GM23338 (cell line): Measurements from ENCODE around the gene IMMP2L. TPM values are rescaled to one million over a fixed set of nuclear protein-coding genes. Genes with fewer than 3 reads are reported as not detected.

Experiments used
- ATAC-seq: fragments of 200-7000 bp; cut with Tn5 transposase; 3 replicates; pipeline ENCODE4 v1.9.1; 2020
- DNase-seq: peaks from one replicate; pipeline ENCODE4 v3.0.0-alpha.2; 2015; ENCODE audit warnings: low spot score
- H2AFZ ChIP-seq: fragments of 200-600 bp; sonication (generic); 2 replicates; pipeline ENCODE4 v1.8.0; 2016; ENCODE audit warnings: antibody characterized with exemption, mild to moderate bottlenecking, moderate library complexity
- H3F3A ChIP-seq: fragments of 200-600 bp; sonication (generic); replicated peaks from 2 replicates; pipeline ENCODE4 v1.8.0; 2017; ENCODE audit warnings: antibody characterized with exemption, mixed run types, low read depth
- H3K27ac ChIP-seq: fragments of 200-600 bp; sonication (generic); 2 replicates; pipeline ENCODE4 v1.6.1; 2016; ENCODE audit warnings: low read depth
- H3K27me3 ChIP-seq: fragments of 200-600 bp; sonication (generic); 2 replicates; pipeline ENCODE4 v1.8.0; 2016; ENCODE audit warnings: mild to moderate bottlenecking, mixed run types, moderate library complexity; ENCODE audit not compliant: insufficient read depth
- H3K36me3 ChIP-seq: fragments of 200-600 bp; sonication (generic); 2 replicates; pipeline ENCODE4 v1.8.0; 2016; ENCODE audit warnings: mild to moderate bottlenecking; ENCODE audit not compliant: insufficient read depth
- H3K4me1 ChIP-seq: fragments of 200-600 bp; sonication (generic); 2 replicates; pipeline ENCODE4 v1.8.0; 2016; ENCODE audit warnings: mild to moderate bottlenecking, moderate library complexity; ENCODE audit not compliant: insufficient read depth
- H3K4me2 ChIP-seq: fragments of 200-600 bp; sonication (generic); 2 replicates; pipeline ENCODE4 v1.7.1; 2017; ENCODE audit warnings: mixed run types
- H3K4me3 ChIP-seq: fragments of 200-600 bp; sonication (generic); 2 replicates; pipeline ENCODE4 v1.6.1; 2016; ENCODE audit warnings: mixed run types
- H3K79me2 ChIP-seq: fragments of 200-600 bp; sonication (generic); replicated peaks from 2 replicates; pipeline ENCODE4 v1.8.0; 2017; ENCODE audit warnings: mild to moderate bottlenecking; ENCODE audit not compliant: insufficient read depth
- H3K9me2 ChIP-seq: fragments of 200-600 bp; sonication (generic); 2 replicates; pipeline ENCODE4 v1.8.0; 2017; ENCODE audit not compliant: insufficient read depth
- H4K20me1 ChIP-seq: fragments of 200-600 bp; sonication (generic); replicated peaks from 2 replicates; pipeline ENCODE4 v1.8.0; 2017; ENCODE audit warnings: mild to moderate bottlenecking; ENCODE audit not compliant: insufficient read depth
- H3K27ac Mint-ChIP-seq: 2 replicates; pipeline ENCODE4 v1.8.0; 2020; ENCODE audit warnings: inconsistent platforms, mild to moderate bottlenecking, moderate library complexity, mixed read lengths
- H3K27me3 Mint-ChIP-seq: 3 replicates; pipeline ENCODE4 v1.8.0; 2022; ENCODE audit warnings: low read depth, mild to moderate bottlenecking, moderate library complexity, mixed read lengths, inconsistent platforms; ENCODE audit not compliant: insufficient read depth, poor library complexity
- H3K36me3 Mint-ChIP-seq: 3 replicates; pipeline ENCODE4 v1.8.0; 2021; ENCODE audit warnings: low read depth, mild to moderate bottlenecking, inconsistent platforms, moderate library complexity, mixed read lengths
- H3K4me1 Mint-ChIP-seq: 3 replicates; pipeline ENCODE4 v1.8.0; 2020; ENCODE audit warnings: mild to moderate bottlenecking, inconsistent platforms, mixed read lengths
- H3K4me3 Mint-ChIP-seq: 3 replicates; pipeline ENCODE4 v1.8.0; 2021; ENCODE audit warnings: moderate library complexity, mild to moderate bottlenecking, inconsistent platforms, mixed read lengths
- H3K9me3 Mint-ChIP-seq: 3 replicates; pipeline ENCODE4 v1.8.0; 2020; ENCODE audit warnings: moderate library complexity, mild to moderate bottlenecking, inconsistent platforms, mixed read lengths
- ETS1 ChIP-seq: IDR thresholded peaks from 2 replicates; pipeline ENCODE4 v1.6.1; 2016; ENCODE audit warnings: antibody characterized with exemption
- EZH2 ChIP-seq: fragments of 200-600 bp; sonication (generic); IDR thresholded peaks from one replicate; pipeline ENCODE4 v1.8.0; 2017; ENCODE audit warnings: antibody characterized with exemption, mild to moderate bottlenecking, low read depth; ENCODE audit not compliant: unreplicated experiment
- EZH2phosphoT487 ChIP-seq: fragments of 200-600 bp; sonication (generic); IDR thresholded peaks from one replicate; pipeline ENCODE4 v1.8.1; 2018; ENCODE audit warnings: antibody characterized with exemption; ENCODE audit not compliant: unreplicated experiment
- JUNB ChIP-seq: IDR thresholded peaks from one replicate; pipeline ENCODE4 v1.6.1; 2016; ENCODE audit warnings: antibody characterized with exemption; ENCODE audit not compliant: unreplicated experiment
- NANOG ChIP-seq: IDR thresholded peaks from 2 replicates; pipeline ENCODE4 v1.6.1; 2016; ENCODE audit warnings: antibody characterized with exemption, borderline replicate concordance
- POLR2AphosphoS5 ChIP-seq: IDR thresholded peaks from 2 replicates; pipeline ENCODE4 v1.6.1; 2016; ENCODE audit warnings: antibody characterized with exemption, low read depth
- REST ChIP-seq: IDR thresholded peaks from one replicate; pipeline ENCODE4 v1.6.1; 2018; ENCODE audit warnings: antibody characterized with exemption; ENCODE audit not compliant: unreplicated experiment
- STAT1 ChIP-seq: IDR thresholded peaks from one replicate; pipeline ENCODE4 v1.6.1; 2016; ENCODE audit warnings: antibody characterized with exemption; ENCODE audit not compliant: unreplicated experiment
- ZNF114 ChIP-seq: fragments of 250-450 bp; sonication (Bioruptor Pico); IDR thresholded peaks from 2 replicates; pipeline ENCODE4 v1.5.0; 2020; ENCODE audit warnings: mild to moderate bottlenecking, moderate library complexity
- ZNF331 ChIP-seq: fragments of 250-450 bp; sonication (Bioruptor Pico); IDR thresholded peaks from 2 replicates; pipeline ENCODE4 v1.5.0; 2020; ENCODE audit warnings: low read depth, mild to moderate bottlenecking, moderate library complexity
- ZNF462 ChIP-seq: fragments of 250-450 bp; sonication (Bioruptor Pico); IDR thresholded peaks from 2 replicates; pipeline ENCODE4 v1.5.0; 2020; ENCODE audit warnings: mild to moderate bottlenecking, moderate library complexity
- polyA plus RNA-seq: library from polyadenylated mRNA; unstranded; fragments of >200 nt; fragmentation: Nextera tagmentation; extraction: Ambion mirVana; gene quantifications from 2 replicates; pipeline ENCODE4 v1.2.1, GENCODE V29; 2016
- total RNA-seq: library from RNA; depleted of rRNA; stranded (reverse); fragments of >200 nt; shearing (Covaris generic); gene quantifications from 2 replicates; pipeline ENCODE4 v1.2.3, GENCODE V29; 2014

Gene IMMP2L
- total and polyA plus RNA-seq, 2 experiments from 2014 or later, result 7.3 to 14.0 TPM

- Histone ChIP-seq H3F3A (no peaks in the 10 kb centered on the region), H3K4me3 (no peak overlapping the region), H3K79me2 (no peaks in the 10 kb centered on the region), H3K27ac (no peak overlapping the region), H3K4me2 (no peak overlapping the region), H3K27me3 (no peaks in the 10 kb centered on the region), H3K9me2 (no peaks in the 10 kb centered on the region), H3K36me3 (no peaks in the 10 kb centered on the region), H2AFZ (no peak overlapping the region), H4K20me1 (no peaks in the 10 kb centered on the region), H3K4me1 (no peaks in the 10 kb centered on the region)
- DNase-seq (no peak), ATAC-seq (no peak)
- TF ChIP-seq POLR2AphosphoS5 (no peak), ZNF331 (no peak), EZH2phosphoT487 (no peak), JUNB (no peak)
- Mint-ChIP-seq H3K27ac (no peak overlapping the region), H3K4me3 (no peak overlapping the region), H3K36me3 (no peaks in the 10 kb centered on the region), H3K27me3 (no peaks in the 10 kb centered on the region), H3K4me1 (no peaks in the 10 kb centered on the region), H3K9me3 (no peaks in the 10 kb centered on the region)
Observed at GRCh38 chr7:111401516-111401915, 160.8 kb downstream of the IMMP2L start.

GRCh38 chr7:111400088-111400487, 162.2 kb downstream of the IMMP2L start:
- no peaks in the 10 kb centered on the region for H3K4me1 ChIP-seq
- H2AFZ ChIP-seq, result no peak overlapping the region
- no peak for DNase-seq
- H3F3A ChIP-seq, result no peaks in the 10 kb centered on the region
- no peaks in the 10 kb centered on the region for H3K9me3 Mint-ChIP-seq
- H3K27me3 ChIP-seq, result no peaks in the 10 kb centered on the region
- H3K27ac Mint-ChIP-seq, result no peak overlapping the region
- no peaks in the 10 kb centered on the region for H3K79me2 ChIP-seq
- no peaks in the 10 kb centered on the region for H3K27me3 Mint-ChIP-seq
- no peak for ATAC-seq
- no peak overlapping the region for H3K4me2 ChIP-seq
- H3K9me2 ChIP-seq, result no peaks in the 10 kb centered on the region
- no peak overlapping the region for H3K4me3 Mint-ChIP-seq
- H3K4me1 Mint-ChIP-seq, result no peaks in the 10 kb centered on the region
- no peak overlapping the region for H3K4me3 ChIP-seq
- no peak overlapping the region for H3K27ac ChIP-seq
- H3K36me3 Mint-ChIP-seq, result no peaks in the 10 kb centered on the region
- H3K36me3 ChIP-seq, result no peaks in the 10 kb centered on the region
- H4K20me1 ChIP-seq, result no peaks in the 10 kb centered on the region
- no peak for TF ChIP-seq NANOG
- TF ChIP-seq ZNF331, result no peak
- TF ChIP-seq EZH2phosphoT487, result no peak
- no peak for TF ChIP-seq ETS1
- no peak for TF ChIP-seq STAT1
- no peak for TF ChIP-seq REST
- TF ChIP-seq EZH2, result no peak
- no peak for TF ChIP-seq ZNF462 (CRISPR knock-in tag)
- no peak for TF ChIP-seq ZNF114 (CRISPR knock-in tag)
